GM21423 (cell line): ENCODE results near the gene PTGR2.
"Not testable (repeated sequence)": the region's sequence is repeated elsewhere in the genome, so short reads cannot be mapped to it uniquely, and the experiment has no call there.

Experiments
- ATAC-seq: cut with Tn5 transposase; IDR thresholded peaks from one replicate; pipeline ENCODE4 v1.9.1; 2021; ENCODE audit warnings: mild to moderate bottlenecking, moderate library complexity; ENCODE audit not compliant: unreplicated experiment

The PTGR2 gene

DNA sequence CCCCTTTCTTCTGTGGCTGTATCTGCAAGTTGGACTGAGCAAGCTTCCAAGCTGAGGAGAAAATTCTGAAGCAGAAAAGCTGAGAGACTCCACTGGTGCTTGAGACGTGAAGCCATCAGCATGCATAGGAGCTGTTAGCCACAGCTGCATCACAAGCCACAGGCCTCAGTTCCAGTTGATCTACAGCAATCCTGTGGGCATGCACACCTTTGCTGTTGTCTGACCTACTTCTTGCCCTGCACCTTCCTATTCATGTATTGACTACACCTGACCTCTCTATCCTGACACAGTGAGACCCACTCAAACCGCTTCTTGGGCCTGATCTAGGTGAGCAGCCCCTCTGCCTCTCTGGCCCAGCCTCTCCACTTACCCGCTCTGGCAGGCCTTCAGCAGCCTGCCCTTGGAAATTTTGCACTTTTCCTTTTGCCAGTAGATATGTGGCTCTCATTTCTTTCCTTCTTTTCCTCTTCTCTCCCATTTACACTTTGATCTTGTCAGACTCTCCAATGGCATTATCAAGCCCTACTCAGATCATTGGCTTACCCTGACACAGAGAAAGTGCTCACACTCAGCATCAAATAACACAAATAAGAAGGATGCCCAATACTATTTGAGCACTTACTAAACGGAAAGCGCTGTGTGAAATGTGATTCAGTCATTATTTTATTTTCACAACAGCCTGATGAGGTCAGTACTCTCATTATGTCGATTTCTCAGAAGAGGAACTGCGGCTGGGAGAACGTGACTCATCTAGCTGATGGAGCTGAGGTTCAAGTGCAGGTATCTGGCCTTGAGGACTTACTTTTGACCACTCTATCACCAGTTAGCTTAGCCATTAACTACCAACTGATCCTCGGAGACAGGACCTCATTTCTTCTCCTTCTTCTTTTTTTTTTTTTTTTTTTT is 21.9 kb upstream of the PTGR2 start:
- ATAC-seq, result peak; percentile 80

DNA sequence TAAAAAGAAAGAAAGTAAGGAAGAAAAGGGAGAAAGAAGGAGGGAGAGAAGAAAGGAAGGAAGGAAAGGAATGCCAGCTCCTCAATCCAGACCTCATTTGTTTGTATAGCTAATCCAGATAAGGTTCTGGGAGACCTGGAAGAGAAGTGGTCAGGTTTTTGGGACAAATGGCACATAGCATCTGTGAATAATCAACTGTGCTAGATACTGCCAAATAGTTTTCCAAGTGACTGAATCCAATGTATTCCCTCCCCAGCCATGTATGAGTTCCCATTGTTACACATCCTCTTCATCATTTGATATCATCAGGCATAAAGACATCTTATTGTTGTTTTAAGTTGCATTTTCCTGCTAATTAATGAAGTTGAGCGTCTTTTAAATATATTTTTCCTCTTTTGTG is 18.6 kb upstream of the PTGR2 start:
- ATAC-seq, result no peak

GRCh38 chr14:73833530-73834260 is 17.9 kb upstream of the PTGR2 start:
- no peak for ATAC-seq

DNA sequence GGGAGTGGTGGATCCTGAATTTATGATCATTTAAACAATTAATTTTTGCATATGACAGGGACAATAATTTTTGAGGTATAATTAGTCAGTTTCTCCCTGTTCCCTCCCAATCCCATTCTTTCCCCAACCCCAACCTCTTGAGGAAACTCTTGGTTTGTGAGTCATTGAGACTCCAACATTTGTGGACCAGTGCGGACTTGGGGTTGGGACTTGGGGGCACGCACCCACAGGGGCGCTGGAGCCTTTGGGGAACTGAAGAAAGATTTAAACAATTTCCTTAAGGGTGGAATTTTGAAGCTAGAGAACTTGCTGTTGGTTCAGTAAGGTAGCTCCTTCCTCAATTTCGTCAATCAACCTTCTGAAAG is 17.4 kb upstream of the PTGR2 start:
- no peak for ATAC-seq

GRCh38 chr14:73838293-73839034 is 13.2 kb upstream of the PTGR2 start:
- ATAC-seq, result not testable (repeated sequence)

- ATAC-seq, result no peak
These were observed 9.4 kb upstream of the PTGR2 start for GRCh38 chr14:73842201-73842600.

DNA sequence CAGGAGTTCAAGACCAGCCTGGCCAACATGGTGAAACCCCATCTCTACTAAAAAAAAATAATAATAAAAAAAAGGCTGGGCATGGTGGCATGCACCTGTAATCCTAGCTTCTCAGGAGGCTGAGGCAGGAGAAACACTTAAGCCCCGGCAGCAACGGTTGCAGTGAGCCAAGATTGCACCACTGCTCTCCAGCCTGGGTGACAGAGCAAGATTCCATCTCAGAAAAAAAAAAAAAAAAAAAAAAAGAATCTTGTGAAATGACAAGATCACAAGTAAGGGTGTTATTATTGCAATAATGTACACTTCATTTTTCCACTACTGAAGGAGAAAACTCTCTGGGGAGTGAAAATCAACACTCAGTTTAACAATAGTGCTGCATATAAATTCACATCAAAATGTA is 8.8 kb upstream of the PTGR2 start:
- no peak for ATAC-seq

GRCh38 chr14:73843296-73843695 is 8.3 kb upstream of the PTGR2 start:
- ATAC-seq, result no peak

DNA sequence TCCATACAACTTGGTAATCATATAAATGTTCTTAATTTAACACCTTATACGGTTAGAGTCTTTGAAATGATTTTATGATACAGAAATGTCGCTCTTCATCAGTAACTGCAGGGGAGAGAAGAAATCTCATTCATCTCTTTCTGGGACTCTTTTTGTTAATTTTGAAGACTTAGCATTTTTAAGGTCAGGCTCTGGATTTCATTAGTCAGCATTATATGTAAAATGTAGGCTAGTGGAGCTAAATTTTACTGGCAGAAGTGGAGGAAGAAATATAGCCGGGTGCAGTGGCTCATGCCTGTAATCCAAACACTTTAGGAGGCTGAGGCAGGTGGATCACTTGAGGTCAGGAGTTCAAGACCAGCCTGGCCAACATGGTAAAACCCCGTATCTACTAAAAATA is 4.7 kb upstream of the PTGR2 start:
- no peak for ATAC-seq

DNA sequence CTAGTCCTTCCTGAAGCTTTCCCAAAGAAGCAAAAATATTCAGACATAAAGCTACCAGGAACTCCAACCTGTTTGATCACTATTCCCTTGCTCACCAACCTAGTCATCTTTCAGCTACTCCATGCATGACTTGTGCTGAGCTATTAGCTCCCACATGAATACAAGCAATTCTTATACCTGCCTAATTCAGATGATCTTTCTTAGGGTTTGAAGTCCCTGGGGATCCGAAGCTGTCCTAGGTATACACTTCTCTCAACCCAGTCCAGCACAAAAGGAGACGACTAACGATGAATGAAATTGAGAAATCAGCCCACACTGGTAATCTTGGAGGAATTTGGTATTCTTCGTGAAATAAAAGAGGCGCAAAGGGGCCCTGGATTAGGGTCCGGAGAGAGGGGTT is 631 bp upstream of the PTGR2 start:
- ATAC-seq, result no peak

DNA sequence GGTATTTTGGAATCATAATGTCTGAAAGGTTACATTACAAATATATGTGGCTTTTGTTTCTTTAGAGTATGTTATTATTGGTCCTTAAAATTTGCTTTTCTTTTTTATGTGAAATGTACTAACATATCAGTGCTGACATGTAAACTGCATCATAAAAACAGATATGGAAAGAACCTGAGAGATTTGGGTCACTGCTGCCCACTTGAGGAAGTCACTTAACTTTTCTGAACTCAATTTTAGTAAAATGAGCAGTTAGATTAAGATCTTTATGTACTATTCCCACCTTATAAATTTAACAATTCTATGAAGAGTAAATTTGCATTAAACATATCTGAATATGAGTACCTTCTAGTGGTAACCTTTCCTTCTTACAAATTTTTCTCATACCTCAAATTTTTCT is 7.5 kb downstream of the PTGR2 start:
- ATAC-seq, result no peak

DNA sequence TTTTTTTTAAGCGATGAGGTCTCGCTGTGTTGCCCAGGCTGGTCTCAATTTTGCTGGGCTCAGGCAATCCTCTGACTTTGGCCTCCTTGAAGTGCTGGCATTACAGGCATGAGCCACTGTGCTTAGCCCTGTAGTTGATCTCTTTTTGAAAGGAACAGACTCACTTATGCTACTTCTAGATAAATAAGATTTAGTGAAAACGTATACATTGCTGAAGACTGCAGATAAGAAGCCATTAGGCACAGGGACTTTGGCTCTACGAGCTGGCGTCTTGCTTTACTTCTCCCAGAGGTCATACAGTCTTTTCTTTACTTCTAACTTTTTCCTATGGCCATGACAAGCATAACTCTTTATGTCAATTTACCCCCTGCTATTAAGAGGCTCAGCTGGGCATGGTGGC is 9.4 kb downstream of the PTGR2 start:
- ATAC-seq, result no peak

DNA sequence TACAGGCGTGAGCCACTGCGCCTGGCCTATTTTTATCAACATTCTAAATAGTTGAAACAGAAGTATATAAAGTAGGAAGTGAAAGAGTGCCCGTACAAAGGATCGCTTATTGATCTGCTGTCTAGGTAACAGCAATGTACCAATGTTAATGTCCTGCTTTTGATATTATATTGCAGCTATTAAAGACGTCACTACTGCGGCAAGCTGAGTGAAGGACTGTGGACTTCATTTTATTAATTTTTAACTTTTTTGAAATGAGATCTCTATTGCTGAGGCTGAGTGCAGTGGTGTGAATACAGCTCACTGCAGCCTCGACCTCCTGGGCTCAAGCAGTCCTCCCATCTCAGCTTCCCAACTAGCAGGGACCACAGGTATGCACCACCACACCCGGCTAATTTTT is 10.8 kb downstream of the PTGR2 start:
- no peak for ATAC-seq

DNA sequence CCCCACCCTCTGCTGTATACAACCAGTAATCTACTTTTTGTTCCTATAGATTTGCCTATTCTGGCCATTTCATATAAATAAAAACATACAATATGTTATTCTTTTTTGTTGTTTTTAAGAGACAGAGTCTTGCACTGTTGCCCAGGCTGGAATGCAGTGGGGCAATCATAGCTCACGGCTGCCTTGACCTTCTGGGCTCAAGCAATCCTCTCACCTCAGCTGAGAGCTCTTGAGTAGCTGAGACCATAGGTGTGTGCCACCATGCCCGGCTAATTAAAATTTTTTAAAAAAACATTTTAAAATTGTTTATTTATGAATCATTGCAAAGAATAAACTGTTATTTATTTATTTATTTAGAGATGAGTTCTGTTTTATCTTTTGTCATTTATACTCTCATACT is 11.6 kb downstream of the PTGR2 start:
- no peak for ATAC-seq

- ATAC-seq, result no peak
These were observed 14.0 kb downstream of the PTGR2 start for GRCh38 chr14:73865534-73866113.

GRCh38 chr14:73869754-73870153 is 18.1 kb downstream of the PTGR2 start:
- not testable (repeated sequence) for ATAC-seq

DNA sequence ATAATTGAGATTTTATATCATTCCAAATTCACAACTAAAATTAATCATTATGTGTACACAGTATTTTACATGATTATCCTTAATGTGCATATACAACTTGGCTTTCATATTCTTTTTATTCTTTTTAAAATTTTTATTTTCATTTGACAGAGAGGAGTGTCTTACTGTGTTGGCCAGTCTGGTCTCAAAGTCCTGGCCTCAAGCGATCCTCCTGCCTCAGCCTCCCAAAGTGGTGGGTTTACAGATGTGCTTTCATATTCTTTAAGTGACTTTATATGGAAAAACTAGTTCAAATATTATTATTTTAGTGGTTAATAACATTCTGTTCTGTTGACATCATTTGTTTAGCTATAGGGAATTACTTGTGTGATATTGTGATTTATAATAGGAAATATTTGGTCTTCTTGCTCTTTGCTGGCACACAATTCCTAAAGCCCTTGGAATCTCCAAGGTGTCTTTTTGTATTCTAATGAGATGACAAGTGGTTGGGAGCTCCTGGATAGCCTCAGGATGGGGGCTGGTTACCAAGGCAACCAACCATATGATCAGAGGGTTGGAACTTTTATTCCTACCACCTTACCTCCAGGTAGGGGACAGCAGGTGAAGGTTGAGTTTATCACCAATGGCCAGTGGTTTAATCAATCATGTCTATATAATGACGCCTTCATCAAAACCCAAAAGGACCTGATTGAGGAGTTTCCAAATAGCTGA is 19.0 kb downstream of the PTGR2 start:
- no peak for ATAC-seq

- no peak for ATAC-seq
These were observed 22.0 kb downstream of the PTGR2 start for GRCh38 chr14:73873660-73874059.

GRCh38 chr14:73877790-73878189 is 26.2 kb downstream of the PTGR2 start:
- ATAC-seq, result no peak

GRCh38 chr14:73878436-73878835 is 26.8 kb downstream of the PTGR2 start:
- ATAC-seq, result no peak

- no peak for ATAC-seq
These were observed 27.4 kb downstream of the PTGR2 start for GRCh38 chr14:73879027-73879426.
